ENCODE data around the gene CENPV. TPM values are rescaled to one million over a fixed set of nuclear protein-coding genes. Genes with fewer than 3 reads are reported as not detected.
A peak's percentile ranks its signal among the peaks of the same experiment; 100 is the strongest.

Gene CENPV
- total and polyA plus RNA-seq, 10 of the 15 experiments (the other 5 are each of a cell fraction or from before 2014, with no cell fraction given) = 22.5 to 98.6 (median 80.8) TPM

DNA sequence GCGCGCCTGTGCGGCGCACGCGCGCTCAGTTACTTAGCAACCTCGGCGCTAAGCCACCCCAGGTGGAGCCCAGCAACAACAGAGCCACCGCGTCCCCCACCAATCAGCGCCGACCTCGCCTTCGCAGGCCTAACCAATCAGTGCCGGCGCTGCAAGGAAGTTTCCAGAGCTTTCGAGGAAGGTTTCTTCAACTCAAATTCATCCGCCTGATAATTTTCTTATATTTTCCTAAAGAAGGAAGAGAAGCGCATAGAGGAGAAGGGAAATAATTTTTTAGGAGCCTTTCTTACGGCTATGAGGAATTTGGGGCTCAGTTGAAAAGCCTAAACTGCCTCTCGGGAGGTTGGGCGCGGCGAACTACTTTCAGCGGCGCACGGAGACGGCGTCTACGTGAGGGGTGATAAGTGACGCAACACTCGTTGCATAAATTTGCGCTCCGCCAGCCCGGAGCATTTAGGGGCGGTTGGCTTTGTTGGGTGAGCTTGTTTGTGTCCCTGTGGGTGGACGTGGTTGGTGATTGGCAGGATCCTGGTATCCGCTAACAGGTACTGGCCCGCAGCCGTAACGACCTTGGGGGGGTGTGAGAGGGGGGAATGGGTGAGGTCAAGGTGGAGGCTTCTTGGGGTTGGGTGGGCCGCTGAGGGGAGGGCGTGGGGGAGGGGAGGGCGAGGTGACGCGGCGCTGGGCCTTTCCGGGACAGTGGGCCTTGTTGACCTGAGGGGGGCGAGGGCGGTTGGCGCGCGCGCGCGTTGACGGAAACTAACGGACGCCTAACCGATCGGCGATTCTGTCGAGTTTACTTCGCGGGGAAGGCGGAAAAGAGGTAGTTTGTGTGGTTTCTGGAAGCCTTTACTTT lies 27.6 kb upstream of the CENPV start, which contains the start of gene UBB (continued):
- TF ChIP-seq, protein P1, sequence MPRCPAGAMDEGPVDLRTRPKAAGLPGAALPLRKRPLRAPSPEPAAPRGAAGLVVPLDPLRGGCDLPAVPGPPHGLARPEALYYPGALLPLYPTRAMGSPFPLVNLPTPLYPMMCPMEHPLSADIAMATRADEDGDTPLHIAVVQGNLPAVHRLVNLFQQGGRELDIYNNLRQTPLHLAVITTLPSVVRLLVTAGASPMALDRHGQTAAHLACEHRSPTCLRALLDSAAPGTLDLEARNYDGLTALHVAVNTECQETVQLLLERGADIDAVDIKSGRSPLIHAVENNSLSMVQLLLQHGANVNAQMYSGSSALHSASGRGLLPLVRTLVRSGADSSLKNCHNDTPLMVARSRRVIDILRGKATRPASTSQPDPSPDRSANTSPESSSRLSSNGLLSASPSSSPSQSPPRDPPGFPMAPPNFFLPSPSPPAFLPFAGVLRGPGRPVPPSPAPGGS (IDR thresholded peaks at IDR 0.05; ENCODE audit: borderline replicate concordance, insufficient read depth, low read depth, low read length, poor library complexity, severe bottlenecking) = peak; percentile 13
- TF ChIP-seq, protein P2, sequence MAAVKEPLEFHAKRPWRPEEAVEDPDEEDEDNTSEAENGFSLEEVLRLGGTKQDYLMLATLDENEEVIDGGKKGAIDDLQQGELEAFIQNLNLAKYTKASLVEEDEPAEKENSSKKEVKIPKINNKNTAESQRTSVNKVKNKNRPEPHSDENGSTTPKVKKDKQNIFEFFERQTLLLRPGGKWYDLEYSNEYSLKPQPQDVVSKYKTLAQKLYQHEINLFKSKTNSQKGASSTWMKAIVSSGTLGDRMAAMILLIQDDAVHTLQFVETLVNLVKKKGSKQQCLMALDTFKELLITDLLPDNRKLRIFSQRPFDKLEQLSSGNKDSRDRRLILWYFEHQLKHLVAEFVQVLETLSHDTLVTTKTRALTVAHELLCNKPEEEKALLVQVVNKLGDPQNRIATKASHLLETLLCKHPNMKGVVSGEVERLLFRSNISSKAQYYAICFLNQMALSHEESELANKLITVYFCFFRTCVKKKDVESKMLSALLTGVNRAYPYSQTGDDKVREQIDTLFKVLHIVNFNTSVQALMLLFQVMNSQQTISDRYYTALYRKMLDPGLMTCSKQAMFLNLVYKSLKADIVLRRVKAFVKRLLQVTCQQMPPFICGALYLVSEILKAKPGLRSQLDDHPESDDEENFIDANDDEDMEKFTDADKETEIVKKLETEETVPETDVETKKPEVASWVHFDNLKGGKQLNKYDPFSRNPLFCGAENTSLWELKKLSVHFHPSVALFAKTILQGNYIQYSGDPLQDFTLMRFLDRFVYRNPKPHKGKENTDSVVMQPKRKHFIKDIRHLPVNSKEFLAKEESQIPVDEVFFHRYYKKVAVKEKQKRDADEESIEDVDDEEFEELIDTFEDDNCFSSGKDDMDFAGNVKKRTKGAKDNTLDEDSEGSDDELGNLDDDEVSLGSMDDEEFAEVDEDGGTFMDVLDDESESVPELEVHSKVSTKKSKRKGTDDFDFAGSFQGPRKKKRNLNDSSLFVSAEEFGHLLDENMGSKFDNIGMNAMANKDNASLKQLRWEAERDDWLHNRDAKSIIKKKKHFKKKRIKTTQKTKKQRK (IDR thresholded peaks at IDR 0.05; ENCODE audit: low read depth, low read length) = no peak
- TF ChIP-seq RELA (IDR thresholded peaks at IDR 0.05; ENCODE audit: borderline replicate concordance, partially characterized antibody) = peak; percentile 78
- peak; percentile 95 for TF ChIP-seq ZNF207 (IDR thresholded peaks at IDR 0.05; ENCODE audit: borderline replicate concordance)
- TF ChIP-seq FOXM1 (IDR thresholded peaks at IDR 0.05; ENCODE audit: low read depth, low read length) = no peak
- TF ChIP-seq, protein P3, sequence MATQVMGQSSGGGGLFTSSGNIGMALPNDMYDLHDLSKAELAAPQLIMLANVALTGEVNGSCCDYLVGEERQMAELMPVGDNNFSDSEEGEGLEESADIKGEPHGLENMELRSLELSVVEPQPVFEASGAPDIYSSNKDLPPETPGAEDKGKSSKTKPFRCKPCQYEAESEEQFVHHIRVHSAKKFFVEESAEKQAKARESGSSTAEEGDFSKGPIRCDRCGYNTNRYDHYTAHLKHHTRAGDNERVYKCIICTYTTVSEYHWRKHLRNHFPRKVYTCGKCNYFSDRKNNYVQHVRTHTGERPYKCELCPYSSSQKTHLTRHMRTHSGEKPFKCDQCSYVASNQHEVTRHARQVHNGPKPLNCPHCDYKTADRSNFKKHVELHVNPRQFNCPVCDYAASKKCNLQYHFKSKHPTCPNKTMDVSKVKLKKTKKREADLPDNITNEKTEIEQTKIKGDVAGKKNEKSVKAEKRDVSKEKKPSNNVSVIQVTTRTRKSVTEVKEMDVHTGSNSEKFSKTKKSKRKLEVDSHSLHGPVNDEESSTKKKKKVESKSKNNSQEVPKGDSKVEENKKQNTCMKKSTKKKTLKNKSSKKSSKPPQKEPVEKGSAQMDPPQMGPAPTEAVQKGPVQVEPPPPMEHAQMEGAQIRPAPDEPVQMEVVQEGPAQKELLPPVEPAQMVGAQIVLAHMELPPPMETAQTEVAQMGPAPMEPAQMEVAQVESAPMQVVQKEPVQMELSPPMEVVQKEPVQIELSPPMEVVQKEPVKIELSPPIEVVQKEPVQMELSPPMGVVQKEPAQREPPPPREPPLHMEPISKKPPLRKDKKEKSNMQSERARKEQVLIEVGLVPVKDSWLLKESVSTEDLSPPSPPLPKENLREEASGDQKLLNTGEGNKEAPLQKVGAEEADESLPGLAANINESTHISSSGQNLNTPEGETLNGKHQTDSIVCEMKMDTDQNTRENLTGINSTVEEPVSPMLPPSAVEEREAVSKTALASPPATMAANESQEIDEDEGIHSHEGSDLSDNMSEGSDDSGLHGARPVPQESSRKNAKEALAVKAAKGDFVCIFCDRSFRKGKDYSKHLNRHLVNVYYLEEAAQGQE (IDR thresholded peaks at IDR 0.05; ENCODE audit: low read depth, low read length) = no peak
- TF ChIP-seq RAD21 (IDR thresholded peaks at IDR 0.05; ENCODE audit: insufficient read depth, low read depth, low read length) = no peak
- TF ChIP-seq GABPA (IDR thresholded peaks at IDR 0.05; ENCODE audit: low read depth) = no peak
- TF ChIP-seq, protein P4, sequence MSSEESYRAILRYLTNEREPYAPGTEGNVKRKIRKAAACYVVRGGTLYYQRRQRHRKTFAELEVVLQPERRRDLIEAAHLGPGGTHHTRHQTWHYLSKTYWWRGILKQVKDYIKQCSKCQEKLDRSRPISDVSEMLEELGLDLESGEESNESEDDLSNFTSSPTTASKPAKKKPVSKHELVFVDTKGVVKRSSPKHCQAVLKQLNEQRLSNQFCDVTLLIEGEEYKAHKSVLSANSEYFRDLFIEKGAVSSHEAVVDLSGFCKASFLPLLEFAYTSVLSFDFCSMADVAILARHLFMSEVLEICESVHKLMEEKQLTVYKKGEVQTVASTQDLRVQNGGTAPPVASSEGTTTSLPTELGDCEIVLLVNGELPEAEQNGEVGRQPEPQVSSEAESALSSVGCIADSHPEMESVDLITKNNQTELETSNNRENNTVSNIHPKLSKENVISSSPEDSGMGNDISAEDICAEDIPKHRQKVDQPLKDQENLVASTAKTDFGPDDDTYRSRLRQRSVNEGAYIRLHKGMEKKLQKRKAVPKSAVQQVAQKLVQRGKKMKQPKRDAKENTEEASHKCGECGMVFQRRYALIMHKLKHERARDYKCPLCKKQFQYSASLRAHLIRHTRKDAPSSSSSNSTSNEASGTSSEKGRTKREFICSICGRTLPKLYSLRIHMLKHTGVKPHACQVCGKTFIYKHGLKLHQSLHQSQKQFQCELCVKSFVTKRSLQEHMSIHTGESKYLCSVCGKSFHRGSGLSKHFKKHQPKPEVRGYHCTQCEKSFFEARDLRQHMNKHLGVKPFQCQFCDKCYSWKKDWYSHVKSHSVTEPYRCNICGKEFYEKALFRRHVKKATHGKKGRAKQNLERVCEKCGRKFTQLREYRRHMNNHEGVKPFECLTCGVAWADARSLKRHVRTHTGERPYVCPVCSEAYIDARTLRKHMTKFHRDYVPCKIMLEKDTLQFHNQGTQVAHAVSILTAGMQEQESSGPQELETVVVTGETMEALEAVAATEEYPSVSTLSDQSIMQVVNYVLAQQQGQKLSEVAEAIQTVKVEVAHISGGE (CRISPR knock-in tag; IDR thresholded peaks at IDR 0.05) = 0 out of 2 replicates have a peak, but pooled peaks have one; percentile 13
- TF ChIP-seq, protein P5, sequence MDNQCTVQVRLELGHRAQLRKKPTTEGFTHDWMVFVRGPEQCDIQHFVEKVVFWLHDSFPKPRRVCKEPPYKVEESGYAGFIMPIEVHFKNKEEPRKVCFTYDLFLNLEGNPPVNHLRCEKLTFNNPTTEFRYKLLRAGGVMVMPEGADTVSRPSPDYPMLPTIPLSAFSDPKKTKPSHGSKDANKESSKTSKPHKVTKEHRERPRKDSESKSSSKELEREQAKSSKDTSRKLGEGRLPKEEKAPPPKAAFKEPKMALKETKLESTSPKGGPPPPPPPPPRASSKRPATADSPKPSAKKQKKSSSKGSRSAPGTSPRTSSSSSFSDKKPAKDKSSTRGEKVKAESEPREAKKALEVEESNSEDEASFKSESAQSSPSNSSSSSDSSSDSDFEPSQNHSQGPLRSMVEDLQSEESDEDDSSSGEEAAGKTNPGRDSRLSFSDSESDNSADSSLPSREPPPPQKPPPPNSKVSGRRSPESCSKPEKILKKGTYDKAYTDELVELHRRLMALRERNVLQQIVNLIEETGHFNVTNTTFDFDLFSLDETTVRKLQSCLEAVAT (IDR thresholded peaks at IDR 0.05) = peak; percentile 95
- TF ChIP-seq IRF4 (IDR thresholded peaks at IDR 0.05; ENCODE audit: low read depth, low read length) = no peak; the same call in 1 of the 2 replicates
- TF ChIP-seq WRNIP1 (IDR thresholded peaks at IDR 0.05; ENCODE audit: borderline replicate concordance, low read depth, low read length) = no peak
